NCI-H748 treated with DMSO at 0.1 percent for 48 hours (cell line): ENCODE measurements around the gene PLAU.
"Not testable (repeated sequence)": the region's sequence is repeated elsewhere in the genome, so short reads cannot be mapped to it uniquely, and the experiment has no call there.

Source experiments
- DNase-seq: peaks from one replicate; lab custom pipeline; 2025; lab: John Stamatoyannopoulos, UW

PLAU gene

GRCh38 chr10:73922007-73922863 is 11.3 kb downstream of the PLAU start:
- no peak for DNase-seq

GRCh38 chr10:73922864-73923133 is 11.9 kb downstream of the PLAU start:
- no peak for DNase-seq

- DNase-seq: no peak
These were observed 13.1 kb downstream of the PLAU start for GRCh38 chr10:73923935-73924598.

- DNase-seq: no peak
These were observed 14.0 kb downstream of the PLAU start for GRCh38 chr10:73924935-73925334.

- DNase-seq: no peak
These were observed 14.6 kb downstream of the PLAU start for GRCh38 chr10:73925539-73925938.

- DNase-seq: no peak
These were observed 15.3 kb downstream of the PLAU start for GRCh38 chr10:73926152-73926764.

GRCh38 chr10:73930630-73931327 is 19.8 kb downstream of the PLAU start:
- DNase-seq: not testable (repeated sequence)

GRCh38 chr10:73931767-73932619 is 21.1 kb downstream of the PLAU start:
- no peak for DNase-seq

- DNase-seq: no peak
These were observed 21.7 kb downstream of the PLAU start for GRCh38 chr10:73932620-73933112.

GRCh38 chr10:73934074-73934473 is 23.1 kb downstream of the PLAU start:
- no peak for DNase-seq

- no peak for DNase-seq
These were observed 25.0 kb downstream of the PLAU start for GRCh38 chr10:73935895-73936294.

GRCh38 chr10:73937333-73938043 is 26.6 kb downstream of the PLAU start:
- DNase-seq: no peak

- no peak for DNase-seq
These were observed 29.8 kb downstream of the PLAU start for GRCh38 chr10:73940634-73941221.

- no peak for DNase-seq
These were observed 30.4 kb downstream of the PLAU start for GRCh38 chr10:73941300-73941699.

GRCh38 chr10:73944356-73945100 is 33.6 kb downstream of the PLAU start:
- DNase-seq: no peak

GRCh38 chr10:73946253-73947145 is 35.6 kb downstream of the PLAU start:
- no peak for DNase-seq

- no peak for DNase-seq
These were observed 38.2 kb downstream of the PLAU start for GRCh38 chr10:73948947-73949633.
